ENCODE measurements around the gene FGF9.

The FGF9 gene

DNA sequence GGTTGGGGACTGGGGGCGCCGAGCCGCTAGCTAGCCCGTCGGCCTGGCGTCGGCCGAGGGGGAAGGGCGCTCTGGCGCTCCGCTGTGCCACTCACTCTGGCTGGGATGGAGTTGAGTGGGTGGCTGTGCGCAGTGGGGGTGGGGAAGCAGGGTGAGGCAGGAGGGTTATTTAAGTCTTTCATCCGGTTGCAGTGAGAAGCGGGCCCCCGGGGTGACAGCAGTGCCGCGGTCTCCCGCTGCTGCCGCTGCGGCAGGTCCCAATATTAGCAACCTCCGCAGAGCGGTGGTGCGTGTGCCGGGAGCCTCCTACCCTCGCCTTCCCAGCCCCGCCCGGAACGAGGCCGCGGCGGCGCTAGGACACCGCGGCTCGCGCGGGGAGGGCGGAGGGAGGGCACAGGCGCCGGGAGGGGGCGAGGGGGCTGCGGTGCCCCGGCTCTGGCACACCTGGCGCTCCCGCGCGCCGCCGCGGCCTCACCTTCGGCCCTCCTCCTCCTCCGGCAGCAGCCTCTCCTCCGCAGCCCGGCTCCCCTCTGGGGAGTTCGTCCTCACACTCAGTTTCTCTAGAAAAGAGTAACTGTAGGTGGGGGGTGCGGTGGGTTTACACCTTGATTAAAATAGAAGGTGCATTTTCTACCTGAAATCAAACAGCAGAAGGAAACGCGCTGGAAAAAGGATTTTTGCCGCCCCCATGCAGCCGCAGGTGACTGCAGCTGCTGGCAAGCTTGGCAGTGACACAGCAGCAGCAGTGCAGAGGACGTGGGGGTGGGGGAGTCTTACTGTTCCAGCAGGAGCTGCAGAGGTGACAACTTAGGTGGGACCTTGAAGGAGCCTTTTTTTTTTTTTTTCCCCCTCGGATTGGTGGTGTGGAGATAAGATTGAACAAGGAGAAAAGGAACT, 4.5 kb downstream of the FGF9 start:
- Histone ChIP-seq H3K36me3 (no peaks in the 10 kb centered on the region), H3K4me1 (no peaks in the 10 kb centered on the region), H3K4me3 (ENCODE audit: low read depth, low read length) (no peak overlapping the region), H3K27me3 (peaks cover 77% of the 10 kb centered on the region), H3K9me3 (no peaks in the 10 kb centered on the region)
- TF ChIP-seq, protein P1, sequence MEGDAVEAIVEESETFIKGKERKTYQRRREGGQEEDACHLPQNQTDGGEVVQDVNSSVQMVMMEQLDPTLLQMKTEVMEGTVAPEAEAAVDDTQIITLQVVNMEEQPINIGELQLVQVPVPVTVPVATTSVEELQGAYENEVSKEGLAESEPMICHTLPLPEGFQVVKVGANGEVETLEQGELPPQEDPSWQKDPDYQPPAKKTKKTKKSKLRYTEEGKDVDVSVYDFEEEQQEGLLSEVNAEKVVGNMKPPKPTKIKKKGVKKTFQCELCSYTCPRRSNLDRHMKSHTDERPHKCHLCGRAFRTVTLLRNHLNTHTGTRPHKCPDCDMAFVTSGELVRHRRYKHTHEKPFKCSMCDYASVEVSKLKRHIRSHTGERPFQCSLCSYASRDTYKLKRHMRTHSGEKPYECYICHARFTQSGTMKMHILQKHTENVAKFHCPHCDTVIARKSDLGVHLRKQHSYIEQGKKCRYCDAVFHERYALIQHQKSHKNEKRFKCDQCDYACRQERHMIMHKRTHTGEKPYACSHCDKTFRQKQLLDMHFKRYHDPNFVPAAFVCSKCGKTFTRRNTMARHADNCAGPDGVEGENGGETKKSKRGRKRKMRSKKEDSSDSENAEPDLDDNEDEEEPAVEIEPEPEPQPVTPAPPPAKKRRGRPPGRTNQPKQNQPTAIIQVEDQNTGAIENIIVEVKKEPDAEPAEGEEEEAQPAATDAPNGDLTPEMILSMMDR (IDR thresholded peaks at IDR 0.05; ENCODE audit: low read depth, low read length), result no peak
- DNase-seq, result no peak

DNA sequence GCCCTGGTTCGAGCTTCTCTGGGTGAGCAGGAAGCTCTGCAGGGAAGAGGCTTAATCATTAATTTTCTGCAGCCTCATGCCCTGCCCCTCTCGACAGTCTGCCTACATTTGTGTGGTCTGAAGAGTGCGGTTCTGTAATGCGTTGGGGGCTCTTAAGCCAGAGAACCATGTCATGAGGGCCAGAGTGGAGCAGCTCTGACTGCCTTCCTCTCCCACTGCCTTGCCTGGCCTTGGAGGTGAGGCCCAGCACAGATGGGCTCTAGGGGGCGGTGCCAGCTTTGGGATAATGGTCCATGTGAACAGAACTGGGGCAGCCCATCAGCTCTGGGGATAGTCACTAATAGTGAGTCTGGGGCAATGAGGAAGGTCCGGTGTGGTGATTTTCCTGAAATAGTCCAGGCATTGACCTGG, 5.7 kb downstream of the FGF9 start:
- TF ChIP-seq, protein P1 (IDR thresholded peaks at IDR 0.05; ENCODE audit: low read depth, low read length), result no peak

DNA sequence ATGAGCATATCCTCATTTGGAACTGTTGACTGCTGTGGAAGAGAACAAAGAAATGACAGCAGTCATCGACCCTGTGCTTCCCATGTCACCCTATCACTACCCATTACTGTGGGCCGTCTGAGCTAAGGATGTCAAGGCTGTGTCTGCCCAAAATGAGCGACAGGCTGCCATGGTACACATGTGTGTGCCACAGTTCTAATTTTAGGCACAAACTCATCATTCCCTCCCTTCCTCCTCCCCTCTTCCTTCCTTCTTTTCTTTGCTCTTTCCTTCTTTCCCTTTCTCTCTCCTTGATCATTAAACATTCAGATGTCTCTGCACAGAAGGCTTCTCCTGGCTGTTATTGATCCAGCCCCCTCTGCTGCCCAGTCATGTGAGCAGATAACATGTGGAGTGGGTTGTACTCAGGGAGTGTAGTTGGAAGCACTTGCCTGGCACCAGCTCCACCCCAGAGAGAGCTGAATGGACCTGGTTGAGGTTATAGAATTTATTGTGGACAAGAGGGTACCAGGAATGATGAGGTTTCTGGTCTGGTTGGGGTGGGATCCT, 6.3 kb downstream of the FGF9 start:
- no peaks in the 10 kb centered on the region for H3K36me3 ChIP-seq
- peaks cover 59% of the 10 kb centered on the region for H3K27me3 ChIP-seq
- no peak for DNase-seq
- TF ChIP-seq, protein P1 (IDR thresholded peaks at IDR 0.05; ENCODE audit: low read depth, low read length), result no peak
- H3K9me3 ChIP-seq, result no peaks in the 10 kb centered on the region
- H3K4me3 ChIP-seq (ENCODE audit: low read depth, low read length), result no peak overlapping the region
- H3K4me1 ChIP-seq, result no peaks in the 10 kb centered on the region

More for the DNA sequence above, 5.7 kb downstream of the FGF9 start:
- no peaks in the 10 kb centered on the region for H3K9me3 ChIP-seq
- H3K4me1 ChIP-seq, result no peaks in the 10 kb centered on the region
- H3K4me3 ChIP-seq (ENCODE audit: low read depth, low read length), result no peak overlapping the region
- H3K27me3 ChIP-seq, result peaks cover 65% of the 10 kb centered on the region
- no peaks in the 10 kb centered on the region for H3K36me3 ChIP-seq
- DNase-seq, result no peak

DNA sequence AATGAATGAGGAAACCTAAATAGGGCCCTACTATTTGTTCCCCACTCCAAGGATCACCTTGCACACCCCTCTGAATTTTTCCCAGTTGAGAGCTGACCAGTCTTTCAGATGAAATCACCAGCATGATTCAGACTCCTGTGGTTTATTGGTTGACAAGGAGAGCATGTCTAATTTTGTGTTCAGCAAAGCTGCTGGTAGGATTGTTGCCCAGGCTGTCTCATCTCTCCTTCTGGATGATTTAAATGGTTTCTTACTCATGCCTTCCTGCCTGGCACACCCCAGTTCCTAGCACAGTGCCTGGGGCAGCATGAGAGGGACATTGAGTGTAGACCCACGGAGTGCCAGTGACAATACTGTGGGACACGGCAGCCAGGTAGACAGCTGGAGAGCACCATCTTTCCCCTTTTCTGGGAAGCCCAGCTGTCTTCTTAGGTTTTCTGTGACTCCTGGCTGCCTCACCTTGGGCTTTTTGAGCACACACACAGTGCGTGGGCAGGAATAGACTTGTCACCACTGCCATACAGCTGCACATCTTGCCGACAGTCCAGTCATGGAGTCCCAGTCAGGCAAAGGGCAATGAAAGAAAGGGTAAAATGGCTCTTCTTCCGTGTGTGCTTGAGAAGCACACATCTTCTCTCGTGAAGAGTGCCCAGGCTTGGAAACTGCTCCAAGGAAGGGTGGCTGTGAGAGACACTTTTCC, 12.3 kb downstream of the FGF9 start:
- Histone ChIP-seq H3K27me3 (peaks cover 12% of the 10 kb centered on the region; the same call in 1 of the 2 replicates), H3K4me3 (ENCODE audit: low read depth, low read length) (no peak overlapping the region), H3K4me1 (no peaks in the 10 kb centered on the region), H3K36me3 (no peaks in the 10 kb centered on the region), H3K9me3 (no peaks in the 10 kb centered on the region)
- TF ChIP-seq, protein P1 (IDR thresholded peaks at IDR 0.05; ENCODE audit: low read depth, low read length), result no peak
- DNase-seq, result no peak

DNA sequence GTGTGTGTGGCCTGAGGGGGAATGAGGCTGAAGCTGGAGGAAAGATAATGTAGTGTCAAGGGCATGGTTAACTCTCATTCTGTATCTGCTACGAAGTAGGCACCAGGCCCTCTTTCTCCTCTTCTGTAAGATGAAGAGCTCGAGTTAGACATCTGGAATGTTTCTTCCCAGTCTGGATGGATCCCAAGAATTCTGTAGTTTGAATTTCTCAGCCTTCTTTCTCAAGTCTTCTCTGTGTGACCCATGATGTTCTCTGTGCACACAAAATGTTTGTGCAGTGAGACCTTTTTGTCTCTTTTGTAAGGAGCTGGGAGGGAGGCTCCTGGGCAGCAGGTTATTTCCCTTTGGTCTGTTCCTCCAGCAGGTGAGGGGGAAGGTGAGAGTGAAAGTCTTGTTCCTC, 13.7 kb downstream of the FGF9 start:
- 0 out of 2 replicates have a peak, but pooled peaks cover 7% of the 10 kb centered on the region for H3K27me3 ChIP-seq
- no peaks in the 10 kb centered on the region for H3K4me1 ChIP-seq
- H3K36me3 ChIP-seq, result no peaks in the 10 kb centered on the region
- TF ChIP-seq, protein P1 (IDR thresholded peaks at IDR 0.05; ENCODE audit: low read depth, low read length), result no peak
- H3K9me3 ChIP-seq, result no peaks in the 10 kb centered on the region
- no peak for DNase-seq
- H3K4me3 ChIP-seq (ENCODE audit: low read depth, low read length), result no peak overlapping the region
